Esophagus muscularis mucosa (tissue), 3 donors: Measurements from ENCODE around the gene SLC4A5.

Experiments
- EP300 ChIP-seq: sonication (generic); formaldehyde crosslinking; IDR thresholded peaks from one replicate; pipeline ENCODE4 v1.6.1; 2017; ENCODE audit warnings: antibody characterized with exemption
- TF ChIP-seq, protein P1 (sequence below), 3 experiments: fragments of 200-600 bp in 2 of 3; fragments of 450-650 bp in 1 of 3; sonication (generic) in 2 of 3; IDR thresholded peaks; one replicate each; pipeline ENCODE4 v1.5.1; 2017 to 2019; ENCODE audit warnings: antibody characterized with exemption in 3 of 3, mild to moderate bottlenecking in 2 of 3, moderate library complexity in 1 of 3

DNA sequence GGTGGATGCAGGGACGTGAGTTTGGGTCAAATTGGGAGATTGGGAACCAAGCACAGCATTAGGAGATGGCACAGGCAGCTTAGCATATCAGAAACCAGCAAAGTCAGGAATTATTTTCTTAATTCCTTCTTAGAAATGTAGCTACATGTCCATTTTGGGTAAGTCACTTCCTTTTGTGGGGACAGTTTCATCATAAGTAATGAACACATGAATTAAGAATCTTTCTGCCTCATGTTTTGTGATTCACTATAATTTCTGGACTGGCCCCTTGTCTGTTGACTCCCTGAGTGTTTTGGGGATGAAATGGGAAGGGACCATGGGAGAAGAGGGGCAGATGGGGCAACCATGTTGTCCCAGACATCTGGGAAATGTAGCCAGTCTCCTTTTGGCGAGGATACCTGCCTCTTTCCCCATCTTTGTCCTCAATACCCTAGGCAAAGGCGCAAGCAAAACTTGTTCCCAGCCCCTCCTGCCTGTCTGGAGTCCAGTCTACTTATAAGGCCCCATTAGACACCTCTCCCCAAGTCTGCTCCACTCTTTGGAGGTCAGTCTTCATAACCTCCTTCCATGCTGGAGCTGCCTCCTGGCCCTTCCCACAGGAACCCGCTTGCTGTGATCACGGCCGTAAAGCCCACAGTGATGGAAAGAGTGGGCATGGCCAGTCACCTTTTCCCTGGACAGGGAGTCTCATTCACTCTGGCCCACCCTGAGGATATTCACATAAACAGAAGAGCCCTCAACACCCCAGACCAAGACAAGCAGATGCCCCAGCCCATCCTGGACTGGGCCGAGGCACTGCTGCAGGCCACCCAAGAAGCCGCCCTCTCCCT lies 119.1 kb downstream of the SLC4A5 start:
- TF ChIP-seq, protein P1, sequence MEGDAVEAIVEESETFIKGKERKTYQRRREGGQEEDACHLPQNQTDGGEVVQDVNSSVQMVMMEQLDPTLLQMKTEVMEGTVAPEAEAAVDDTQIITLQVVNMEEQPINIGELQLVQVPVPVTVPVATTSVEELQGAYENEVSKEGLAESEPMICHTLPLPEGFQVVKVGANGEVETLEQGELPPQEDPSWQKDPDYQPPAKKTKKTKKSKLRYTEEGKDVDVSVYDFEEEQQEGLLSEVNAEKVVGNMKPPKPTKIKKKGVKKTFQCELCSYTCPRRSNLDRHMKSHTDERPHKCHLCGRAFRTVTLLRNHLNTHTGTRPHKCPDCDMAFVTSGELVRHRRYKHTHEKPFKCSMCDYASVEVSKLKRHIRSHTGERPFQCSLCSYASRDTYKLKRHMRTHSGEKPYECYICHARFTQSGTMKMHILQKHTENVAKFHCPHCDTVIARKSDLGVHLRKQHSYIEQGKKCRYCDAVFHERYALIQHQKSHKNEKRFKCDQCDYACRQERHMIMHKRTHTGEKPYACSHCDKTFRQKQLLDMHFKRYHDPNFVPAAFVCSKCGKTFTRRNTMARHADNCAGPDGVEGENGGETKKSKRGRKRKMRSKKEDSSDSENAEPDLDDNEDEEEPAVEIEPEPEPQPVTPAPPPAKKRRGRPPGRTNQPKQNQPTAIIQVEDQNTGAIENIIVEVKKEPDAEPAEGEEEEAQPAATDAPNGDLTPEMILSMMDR (IDR thresholded peaks at IDR 0.05), result no peak
- TF ChIP-seq EP300, result no peak
